Keratinocyte (primary cell): ENCODE data around the gene SRPK2.

Experiments used
- EZH2 ChIP-seq: IDR thresholded peaks from one replicate; pipeline ENCODE4 v1.6.1; 2012; ENCODE audit warnings: inconsistent platforms, mild to moderate bottlenecking, low read length, moderate library complexity
- TF ChIP-seq, protein P1 (sequence below), 3 experiments: IDR thresholded peaks in 1 of 3; conservative IDR thresholded peaks in 1 of 3; optimal IDR thresholded peaks in 1 of 3; 2 replicates in 2 of 3; 3 replicates in 1 of 3; pipeline versions ENCODE3 to v1.5.1; 2011; ENCODE audit warnings: low read length in 3 of 3, mild to moderate bottlenecking in 3 of 3, moderate library complexity in 2 of 3, control low read depth in 1 of 3, inconsistent platforms in 1 of 3; ENCODE audit not compliant: insufficient read depth in 2 of 3; ENCODE audit errors: extremely low read depth in 1 of 3

DNA sequence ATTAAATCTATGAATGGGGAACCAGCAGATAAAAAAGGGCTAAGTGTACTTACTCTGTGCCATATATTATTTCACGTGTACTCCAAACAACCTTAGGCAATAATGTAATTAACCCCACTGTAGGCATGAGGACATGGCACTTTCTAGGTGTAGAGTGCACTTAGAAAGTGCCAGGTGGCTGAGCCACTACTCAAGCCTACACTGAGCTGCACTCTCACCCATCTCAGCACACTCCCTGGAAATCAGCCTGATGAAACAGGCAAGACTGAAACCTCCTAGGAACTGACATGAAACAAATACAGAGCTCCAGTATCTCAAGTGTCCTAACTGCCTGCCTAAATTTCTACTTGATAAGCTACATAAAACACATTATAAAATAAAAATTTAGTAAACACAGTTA lies 227.4 kb downstream of the SRPK2 start:
- TF ChIP-seq, protein P1, sequence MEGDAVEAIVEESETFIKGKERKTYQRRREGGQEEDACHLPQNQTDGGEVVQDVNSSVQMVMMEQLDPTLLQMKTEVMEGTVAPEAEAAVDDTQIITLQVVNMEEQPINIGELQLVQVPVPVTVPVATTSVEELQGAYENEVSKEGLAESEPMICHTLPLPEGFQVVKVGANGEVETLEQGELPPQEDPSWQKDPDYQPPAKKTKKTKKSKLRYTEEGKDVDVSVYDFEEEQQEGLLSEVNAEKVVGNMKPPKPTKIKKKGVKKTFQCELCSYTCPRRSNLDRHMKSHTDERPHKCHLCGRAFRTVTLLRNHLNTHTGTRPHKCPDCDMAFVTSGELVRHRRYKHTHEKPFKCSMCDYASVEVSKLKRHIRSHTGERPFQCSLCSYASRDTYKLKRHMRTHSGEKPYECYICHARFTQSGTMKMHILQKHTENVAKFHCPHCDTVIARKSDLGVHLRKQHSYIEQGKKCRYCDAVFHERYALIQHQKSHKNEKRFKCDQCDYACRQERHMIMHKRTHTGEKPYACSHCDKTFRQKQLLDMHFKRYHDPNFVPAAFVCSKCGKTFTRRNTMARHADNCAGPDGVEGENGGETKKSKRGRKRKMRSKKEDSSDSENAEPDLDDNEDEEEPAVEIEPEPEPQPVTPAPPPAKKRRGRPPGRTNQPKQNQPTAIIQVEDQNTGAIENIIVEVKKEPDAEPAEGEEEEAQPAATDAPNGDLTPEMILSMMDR (optimal IDR thresholded peaks at IDR 0.05 in 1 of 3, IDR thresholded peaks at IDR 0.05 in 1 of 3, conservative IDR thresholded peaks at IDR 0.05 in 1 of 3; ENCODE audit: extremely low read depth in 1 of 3, insufficient read depth in 2 of 3, low read length in 3 of 3): no peak
- no peak for TF ChIP-seq EZH2
